K562 (cell line): ENCODE data around the gene CAPN14.

ENCODE experiments used
- FOXK2 ChIP-seq, 2 experiments: fragments of 450-650 bp; IDR thresholded peaks in 1 of 2; conservative IDR thresholded peaks in 1 of 2; 2 replicates each; pipeline ENCODE4 v1.6.1; 2016; ENCODE audit warnings: low read depth in 2 of 2, mild to moderate bottlenecking in 1 of 2
- MAFK ChIP-seq: IDR thresholded peaks from 2 replicates; pipeline ENCODE4 v1.6.1; 2011; ENCODE audit warnings: low read length, improper control_type of control experiment
- MXI1 ChIP-seq: IDR thresholded peaks from 2 replicates; pipeline ENCODE4 v1.6.1; 2011; ENCODE audit warnings: low read depth, mild to moderate bottlenecking, improper control_type of control experiment, low read length
- ZNF274 ChIP-seq: IDR thresholded peaks from 2 replicates; pipeline ENCODE4 v1.6.1; 2011; ENCODE audit warnings: low read depth, mild to moderate bottlenecking, low read length, moderate library complexity, borderline replicate concordance
- TF ChIP-seq, protein P1 (sequence below): fragments of 450-650 bp; formaldehyde crosslinking; IDR thresholded peaks from 2 replicates; pipeline ENCODE4 v1.4.0; 2022; ENCODE audit warnings: missing genetic modification characterization

DNA sequence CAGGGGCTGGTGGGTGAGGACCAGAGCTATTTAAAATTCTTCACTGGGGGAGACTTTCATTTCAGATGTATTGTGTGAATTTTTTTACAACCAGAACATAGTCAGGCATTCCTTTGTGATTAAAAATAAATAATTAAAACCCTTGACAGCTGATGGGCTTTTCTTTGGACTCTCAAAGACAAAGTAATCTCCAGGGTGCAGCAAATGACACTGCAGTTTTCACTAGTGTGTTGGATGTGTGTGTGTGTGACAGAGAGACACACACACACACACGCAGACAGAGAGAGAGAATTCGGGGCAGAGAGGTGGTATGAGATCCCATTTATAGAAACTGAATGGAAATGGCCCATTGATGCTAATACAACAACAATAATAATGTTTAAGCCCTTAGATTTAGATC, 68.8 kb downstream of the CAPN14 start:
- TF ChIP-seq MAFK (no peak), MXI1 (no peak), FOXK2 (conservative IDR thresholded peaks at IDR 0.05 in 1 of 2, IDR thresholded peaks at IDR 0.05 in 1 of 2; ENCODE audit: low read depth in 2 of 2) (no peak), ZNF274 (no peak)
- TF ChIP-seq, protein P1, sequence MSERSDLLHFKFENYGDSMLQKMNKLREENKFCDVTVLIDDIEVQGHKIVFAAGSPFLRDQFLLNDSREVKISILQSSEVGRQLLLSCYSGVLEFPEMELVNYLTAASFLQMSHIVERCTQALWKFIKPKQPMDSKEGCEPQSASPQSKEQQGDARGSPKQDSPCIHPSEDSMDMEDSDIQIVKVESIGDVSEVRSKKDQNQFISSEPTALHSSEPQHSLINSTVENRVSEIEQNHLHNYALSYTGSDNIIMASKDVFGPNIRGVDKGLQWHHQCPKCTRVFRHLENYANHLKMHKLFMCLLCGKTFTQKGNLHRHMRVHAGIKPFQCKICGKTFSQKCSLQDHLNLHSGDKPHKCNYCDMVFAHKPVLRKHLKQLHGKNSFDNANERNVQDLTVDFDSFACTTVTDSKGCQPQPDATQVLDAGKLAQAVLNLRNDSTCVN, result no peak
